Measurements from ENCODE around the gene PRODH2.
A peak's percentile ranks its signal among the peaks of the same experiment; 100 is the strongest.
"Not testable (repeated sequence)": the region's sequence is repeated elsewhere in the genome, so short reads cannot be mapped to it uniquely, and the experiment has no call there.

PRODH2 gene

DNA sequence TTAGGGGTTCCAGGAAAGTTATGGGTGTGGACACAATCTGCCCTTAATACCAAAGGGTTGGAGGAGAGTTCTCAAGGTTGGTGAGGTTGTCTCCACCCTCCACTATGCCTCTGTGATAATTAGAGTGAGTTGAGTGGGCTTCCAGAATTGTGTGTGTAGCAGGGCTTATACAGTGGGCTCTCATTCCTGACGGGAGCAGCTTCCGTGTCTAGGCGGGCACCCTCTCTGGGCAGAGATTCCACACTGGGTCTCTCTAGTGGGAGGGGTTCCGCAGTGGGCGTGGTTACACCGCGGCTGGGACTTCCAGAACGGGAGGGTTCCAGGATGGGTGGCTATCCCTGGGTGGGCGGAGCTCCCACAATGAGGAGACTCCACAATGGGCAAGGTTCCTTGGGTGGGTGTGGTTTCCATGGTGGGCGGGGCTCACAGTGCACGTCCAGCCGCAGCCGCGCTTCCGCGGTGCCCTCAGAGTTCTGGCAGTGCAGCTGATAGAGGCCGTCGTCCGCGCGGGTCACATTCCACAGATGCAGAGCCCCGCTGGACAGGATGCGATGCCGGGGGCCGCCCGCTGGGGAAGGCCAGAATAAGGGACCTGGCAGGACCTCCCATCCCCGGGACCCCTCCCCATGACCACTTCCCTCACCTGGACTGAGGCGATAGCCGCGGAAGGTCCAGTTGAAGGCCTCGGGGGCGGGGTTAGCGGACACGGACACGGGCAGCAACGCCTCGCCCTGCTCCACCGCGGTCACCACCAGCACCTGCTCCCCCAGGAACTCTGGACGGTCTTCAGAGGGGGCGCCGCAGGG is 31.2 kb upstream of the PRODH2 start:
- FAIRE-seq (no peak), DNase-seq (ENCODE audit: low spot score) (no peak)

DNA sequence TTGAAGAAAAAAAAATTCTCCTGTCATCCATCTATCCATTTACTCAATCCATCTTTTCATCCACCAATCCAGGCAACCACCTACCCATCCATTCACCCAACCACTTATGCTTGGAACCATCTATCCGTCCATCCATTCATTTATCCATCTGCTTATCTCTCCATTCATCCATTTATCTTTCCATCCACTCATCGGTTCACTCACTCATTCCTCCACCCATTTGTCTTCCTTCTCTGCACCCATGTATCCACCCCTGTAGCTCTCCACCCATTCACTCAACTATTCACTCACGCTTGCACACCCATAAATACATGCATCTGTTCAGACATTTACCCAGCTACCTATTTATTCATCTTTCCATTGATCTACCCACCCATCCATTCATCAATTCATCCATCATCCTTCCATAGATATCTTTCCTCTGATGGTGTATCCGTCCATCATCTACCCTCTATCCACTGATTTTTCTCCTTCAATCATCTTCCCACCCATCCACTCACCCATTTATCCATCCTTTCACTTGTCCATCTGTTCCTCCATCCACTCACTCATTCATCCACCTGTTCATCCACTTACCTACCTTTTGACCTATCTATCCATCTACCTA is 30.1 kb upstream of the PRODH2 start:
- peak; percentile 17 for FAIRE-seq
- DNase-seq (ENCODE audit: low spot score): no peak

DNA sequence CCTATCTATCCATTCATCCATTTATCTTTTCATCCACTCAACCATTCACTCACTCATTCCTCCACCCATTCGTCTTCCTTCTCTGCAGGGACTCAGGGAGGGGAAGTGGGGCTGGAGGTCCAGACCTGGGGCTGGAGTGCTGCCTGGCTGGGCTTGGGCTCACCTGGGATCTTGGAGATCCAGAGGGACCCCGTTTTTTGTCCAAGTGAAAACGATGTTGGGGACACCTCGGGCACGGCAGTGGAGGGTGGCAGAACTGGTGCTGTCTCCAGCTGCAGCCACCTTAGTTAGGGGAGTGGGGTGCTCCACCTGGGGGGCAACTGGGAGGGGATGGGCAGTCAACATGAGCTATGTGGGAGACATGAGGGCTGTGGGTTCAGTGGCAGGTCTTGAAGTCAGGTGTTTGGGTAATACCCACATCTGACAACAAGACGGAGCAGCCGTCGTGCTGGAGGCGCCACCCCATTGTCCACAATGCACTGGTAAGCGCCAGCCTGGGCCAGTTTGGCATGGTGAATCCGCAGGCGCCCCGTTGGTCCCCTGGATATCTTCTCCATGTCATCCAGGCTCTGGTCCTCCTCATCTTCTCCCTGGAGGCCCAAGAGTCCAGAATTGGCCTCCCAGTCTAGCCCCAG is 29.4 kb upstream of the PRODH2 start:
- FAIRE-seq: no peak

DNA sequence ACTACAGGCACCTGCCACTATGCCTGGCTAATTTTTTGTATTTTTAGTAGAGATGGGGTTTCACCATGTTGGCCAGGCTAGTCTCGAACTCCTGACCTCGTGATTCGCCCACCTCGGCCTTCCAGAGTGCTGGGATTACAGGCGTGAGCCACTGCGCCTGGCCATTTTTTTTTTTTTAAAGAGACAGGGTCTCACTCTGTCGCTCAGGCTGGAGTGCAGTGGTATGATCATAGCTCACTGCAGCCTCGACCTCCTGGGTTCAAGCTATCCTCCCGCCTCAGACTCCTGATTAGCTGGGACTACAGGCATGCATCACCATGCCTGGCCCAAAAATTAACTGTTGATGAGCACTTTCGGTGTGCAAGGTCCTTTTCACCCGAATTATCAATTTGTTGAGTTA is 23.5 kb upstream of the PRODH2 start:
- not testable (repeated sequence) for DNase-seq (ENCODE audit: low spot score); FAIRE-seq

More for the DNA sequence above, 29.4 kb upstream of the PRODH2 start:
- no peak for DNase-seq (ENCODE audit: low spot score)

DNA sequence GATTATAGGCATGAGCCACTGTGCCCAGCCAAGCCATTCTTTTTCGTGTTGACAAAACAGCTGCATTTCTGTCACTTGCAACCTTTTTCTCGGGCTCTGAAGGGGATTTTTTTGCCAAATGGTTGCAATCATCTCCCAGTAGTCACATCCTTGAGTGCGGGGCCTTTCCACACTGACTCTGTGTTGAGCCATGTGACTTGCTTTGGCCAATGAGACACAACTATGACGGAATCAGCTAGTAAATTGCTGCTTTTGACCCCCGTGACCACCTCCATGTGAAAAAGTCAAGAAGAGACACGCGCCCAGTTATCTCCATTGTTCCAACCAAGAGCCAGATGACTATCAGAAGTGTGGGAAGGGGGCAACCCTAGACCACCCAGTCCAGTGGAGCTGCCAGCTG is 21.3 kb upstream of the PRODH2 start:
- no peak for DNase-seq (ENCODE audit: low spot score)
- FAIRE-seq: no peak

DNA sequence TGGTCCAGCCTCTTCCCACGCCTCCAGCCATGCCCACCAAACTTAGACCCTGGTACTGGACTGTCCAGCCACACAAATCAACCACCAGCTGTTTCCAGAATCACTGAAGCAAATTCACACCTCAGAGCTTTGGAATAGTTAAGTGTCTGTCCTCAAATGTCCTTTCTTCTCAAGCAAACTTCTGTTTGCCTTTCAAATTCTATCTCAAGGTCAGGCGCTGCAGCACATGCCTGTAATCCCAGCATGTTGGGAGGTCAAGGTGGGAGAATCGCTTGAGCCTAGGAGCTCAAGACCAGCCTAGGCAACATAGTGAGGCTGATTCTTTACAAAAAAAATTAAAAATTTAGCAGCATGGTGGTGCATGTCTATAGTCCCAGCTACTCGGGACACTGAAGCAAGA is 19.4 kb upstream of the PRODH2 start:
- no peak for FAIRE-seq
- no peak for DNase-seq (ENCODE audit: low spot score)

DNA sequence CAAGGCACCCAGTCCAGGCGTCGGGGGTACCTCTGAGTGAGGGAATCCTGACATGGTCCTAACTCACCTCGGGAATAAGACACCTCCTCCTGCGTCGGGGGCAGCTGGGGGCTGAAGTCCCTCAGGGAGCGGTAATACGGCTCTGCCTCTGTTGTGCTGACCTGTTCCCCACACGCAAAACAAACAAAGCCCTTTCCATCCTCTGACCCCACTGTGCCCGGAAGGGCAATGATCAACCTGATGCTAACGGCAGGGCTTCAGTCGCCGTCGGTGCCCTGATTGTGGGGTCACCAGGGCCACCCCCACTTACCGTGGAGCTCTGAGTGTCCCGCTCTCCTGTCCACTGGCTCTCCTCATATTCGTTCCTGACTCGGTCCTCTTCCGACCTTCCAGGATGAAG is 18.3 kb upstream of the PRODH2 start:
- DNase-seq (ENCODE audit: low spot score) (no peak), FAIRE-seq (no peak)

DNA sequence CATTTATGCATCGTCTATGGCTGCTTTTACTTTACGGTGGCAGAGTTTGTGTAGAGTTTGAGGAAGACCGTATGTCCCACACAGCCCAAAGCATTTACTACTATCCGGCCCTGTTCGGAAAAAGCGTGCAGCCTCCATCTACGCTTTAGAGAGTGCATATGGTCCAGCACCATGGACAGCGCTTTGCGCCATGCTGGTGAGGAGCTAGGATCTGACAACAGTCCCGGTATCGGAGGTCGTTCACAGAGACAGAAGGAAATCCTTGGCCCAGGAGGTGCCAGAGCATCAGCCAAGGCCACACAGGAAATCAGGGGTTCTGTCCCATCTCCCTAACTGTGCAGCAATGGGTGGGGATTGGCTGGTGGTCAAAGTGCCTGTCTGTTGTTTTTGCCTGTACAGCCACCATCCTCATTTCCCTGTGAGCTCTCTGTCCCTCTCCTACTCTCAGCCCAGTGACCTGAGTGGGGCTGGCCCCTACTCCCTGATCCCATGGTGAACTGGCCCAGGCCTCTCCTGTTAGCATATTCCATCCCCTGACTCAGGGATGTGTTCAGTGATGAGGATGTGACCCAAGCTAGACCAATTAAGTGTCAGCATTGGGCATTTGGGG is 16.2 kb upstream of the PRODH2 start:
- peak; percentile 65 for FAIRE-seq
- peak; percentile 78 for DNase-seq (ENCODE audit: low spot score)

DNA sequence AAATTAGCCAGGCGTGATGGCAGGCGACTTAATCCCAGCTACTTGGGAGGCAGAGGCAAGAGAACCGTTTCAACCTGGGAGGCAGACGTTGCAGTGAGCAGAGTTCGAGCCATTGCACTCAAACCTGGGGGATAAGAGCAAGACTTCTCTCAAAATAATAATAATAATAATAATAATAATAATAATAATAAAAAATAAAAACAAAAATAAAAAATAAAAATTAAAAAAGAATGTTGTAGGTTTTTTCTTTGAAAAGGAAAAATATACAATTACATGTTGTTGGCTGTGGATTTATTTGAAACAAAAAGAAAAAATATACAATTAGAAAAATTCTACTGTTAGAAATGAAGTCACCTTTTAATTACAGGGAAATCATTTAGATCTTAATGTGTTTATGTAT is 11.5 kb upstream of the PRODH2 start:
- no peak for FAIRE-seq
- DNase-seq (ENCODE audit: low spot score): no peak

DNA sequence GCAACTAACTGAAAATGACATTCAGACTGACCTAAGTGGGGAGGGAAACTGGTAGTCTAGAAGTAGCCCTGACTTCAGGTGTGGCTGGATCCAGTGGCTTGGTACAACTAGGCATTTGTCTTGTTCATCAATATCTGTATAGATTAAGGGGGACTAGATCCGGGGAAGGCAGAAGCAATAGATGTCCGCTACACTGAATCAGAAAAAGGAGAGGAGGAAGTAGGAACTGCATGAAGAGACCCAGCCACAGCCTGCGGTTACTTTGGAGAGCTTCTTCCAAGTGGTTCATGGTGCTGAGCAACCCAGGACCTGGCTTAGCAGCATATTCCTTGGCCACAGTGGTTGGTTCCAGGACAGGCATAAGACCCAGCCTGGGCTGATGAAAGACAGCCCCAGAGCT is 9.9 kb upstream of the PRODH2 start:
- DNase-seq (ENCODE audit: low spot score) (peak; percentile 41), FAIRE-seq (no peak)

DNA sequence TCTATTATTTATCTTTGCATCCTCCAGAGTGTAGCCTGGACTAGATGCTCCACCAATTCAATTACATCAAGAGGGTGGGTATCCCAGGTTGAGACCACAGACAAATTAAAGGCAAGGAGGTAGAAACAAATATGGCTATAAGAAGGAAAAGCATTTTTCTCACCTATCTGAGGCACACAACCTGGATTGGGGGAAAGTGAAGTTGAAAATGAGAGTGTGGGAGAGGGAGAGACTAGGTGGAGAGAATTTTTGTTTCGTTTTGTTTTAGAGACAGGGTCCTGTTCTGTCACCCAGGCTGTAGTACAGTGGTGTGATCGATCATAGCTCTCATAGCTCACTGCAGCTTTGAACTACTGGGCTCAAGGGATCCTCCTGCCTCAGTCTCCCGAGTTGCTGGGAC is 5.8 kb upstream of the PRODH2 start:
- FAIRE-seq (no peak), DNase-seq (ENCODE audit: low spot score) (no peak)

DNA sequence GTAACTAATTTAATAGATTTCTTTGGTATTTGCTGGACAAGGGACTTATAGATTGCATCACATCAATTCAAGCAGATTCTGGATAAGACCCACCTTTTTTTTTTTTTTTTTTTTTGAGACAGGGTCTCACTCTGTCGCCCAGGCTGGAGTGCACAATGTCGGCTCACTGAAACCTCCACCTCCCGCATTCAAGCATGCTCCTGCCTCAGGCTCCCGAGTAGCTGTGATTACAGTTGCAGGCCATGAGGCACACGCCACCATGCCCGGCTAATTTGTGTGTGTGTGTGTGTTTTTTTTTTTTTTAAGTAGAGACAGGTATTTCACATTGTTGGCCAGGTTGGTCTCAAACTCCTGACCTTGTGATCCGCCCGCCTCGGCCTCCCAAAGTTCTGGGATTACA is 4.2 kb upstream of the PRODH2 start:
- DNase-seq (ENCODE audit: low spot score) (no peak), FAIRE-seq (no peak)

DNA sequence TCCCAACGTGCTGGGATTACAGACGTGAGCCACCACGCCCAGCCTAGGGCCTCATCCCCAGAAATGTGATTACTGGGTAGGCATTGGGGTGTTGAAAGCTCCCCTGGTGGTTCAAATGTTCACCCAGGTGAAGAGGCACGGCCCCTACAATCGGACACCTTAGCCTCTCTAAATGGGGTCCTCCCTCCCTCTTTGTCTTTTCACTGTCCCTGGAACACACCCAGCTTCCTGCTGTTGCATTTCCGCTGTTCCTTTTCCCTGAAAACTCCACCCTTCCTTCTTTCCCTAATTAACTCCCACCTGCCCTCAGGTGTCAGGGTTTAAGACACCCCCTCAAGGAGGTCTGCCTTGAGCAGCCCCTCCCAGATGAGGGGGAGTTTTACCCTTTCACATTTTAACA is 3.6 kb upstream of the PRODH2 start:
- no peak for FAIRE-seq
- no peak for DNase-seq (ENCODE audit: low spot score)

DNA sequence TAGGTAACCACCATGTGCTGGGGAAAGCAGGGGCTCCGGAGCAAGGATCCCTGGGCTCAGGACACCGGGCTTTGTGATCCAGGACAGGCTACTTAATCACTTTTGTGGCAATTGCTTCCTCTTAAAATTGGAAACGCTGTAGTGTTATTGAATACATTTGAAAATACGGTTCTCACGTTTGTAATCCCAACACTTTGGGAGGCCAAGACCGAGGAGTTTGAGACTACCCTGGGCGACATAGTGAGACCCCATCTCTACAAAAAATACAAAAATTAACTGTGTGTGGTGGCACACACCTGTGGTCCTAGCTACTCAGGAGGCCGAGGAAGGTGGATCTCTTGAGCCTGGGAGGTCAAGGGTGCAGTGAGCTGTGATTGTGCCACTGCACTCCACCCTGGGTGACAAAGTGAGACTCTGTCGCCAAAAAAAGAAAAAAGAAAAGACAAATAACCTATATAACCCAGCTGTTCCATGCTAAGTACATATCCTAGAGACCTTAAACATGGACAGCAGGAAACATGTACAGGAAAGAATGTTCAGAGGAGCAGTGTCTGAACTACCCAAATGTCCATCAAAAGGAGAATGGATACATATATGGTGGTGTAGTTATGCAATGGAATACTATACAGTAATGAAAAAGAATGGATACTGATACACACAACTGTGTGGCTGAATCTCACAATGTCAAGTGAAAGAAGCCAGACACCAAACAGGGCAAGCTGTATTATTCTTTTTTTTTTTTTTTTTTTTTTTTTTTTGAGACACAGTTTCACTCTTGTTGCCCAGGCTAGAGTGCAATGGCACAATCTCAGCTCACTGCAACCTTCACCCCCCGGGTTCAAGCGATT is 622 bp upstream of the PRODH2 start:
- no peak for DNase-seq (ENCODE audit: low spot score)
- FAIRE-seq: no peak

DNA sequence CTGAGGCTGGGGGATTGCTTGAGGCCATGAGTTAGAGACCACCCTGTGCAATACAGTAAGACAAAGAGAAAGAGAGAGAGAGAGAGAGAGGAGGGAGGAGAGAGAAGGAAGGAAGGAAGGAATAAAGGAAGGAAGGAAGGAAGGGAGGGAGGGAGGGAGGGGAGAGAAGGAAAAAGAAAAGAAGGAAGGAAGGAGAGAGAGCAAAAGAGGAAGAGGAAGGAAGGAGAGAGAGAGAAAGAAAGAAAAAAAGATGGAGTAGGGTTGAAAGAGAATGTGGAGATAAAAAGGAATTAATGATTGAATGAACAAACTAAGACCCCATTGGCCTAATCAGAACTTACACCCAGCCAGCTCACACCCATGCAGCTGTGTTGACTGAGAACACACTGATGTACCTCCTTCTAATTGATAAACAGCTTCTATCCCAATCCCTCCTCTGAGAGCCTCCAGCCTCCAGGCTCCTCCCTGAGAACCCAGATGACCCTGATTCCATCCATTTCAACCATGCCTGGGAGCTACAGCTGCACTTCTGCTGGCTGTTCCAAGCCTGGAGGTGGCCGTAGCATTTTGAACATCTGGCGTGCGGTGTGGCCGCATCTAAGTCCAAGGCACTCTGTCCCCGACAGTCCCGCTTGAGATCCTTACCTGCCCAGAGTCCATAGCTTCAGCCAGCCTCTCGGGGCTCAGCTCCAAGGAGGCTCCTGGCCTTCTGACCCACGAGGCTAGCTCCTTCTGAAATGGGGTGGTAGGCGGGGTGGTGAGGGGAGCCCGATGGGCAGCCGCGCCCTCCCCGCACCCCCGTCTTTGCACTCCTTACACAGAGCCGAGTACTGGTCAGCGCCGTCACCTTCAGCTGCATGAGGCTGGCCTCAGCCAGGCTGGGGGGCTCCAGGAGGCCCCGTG is 1.1 kb downstream of the PRODH2 start:
- DNase-seq (ENCODE audit: low spot score) (no peak), FAIRE-seq (no peak)

DNA sequence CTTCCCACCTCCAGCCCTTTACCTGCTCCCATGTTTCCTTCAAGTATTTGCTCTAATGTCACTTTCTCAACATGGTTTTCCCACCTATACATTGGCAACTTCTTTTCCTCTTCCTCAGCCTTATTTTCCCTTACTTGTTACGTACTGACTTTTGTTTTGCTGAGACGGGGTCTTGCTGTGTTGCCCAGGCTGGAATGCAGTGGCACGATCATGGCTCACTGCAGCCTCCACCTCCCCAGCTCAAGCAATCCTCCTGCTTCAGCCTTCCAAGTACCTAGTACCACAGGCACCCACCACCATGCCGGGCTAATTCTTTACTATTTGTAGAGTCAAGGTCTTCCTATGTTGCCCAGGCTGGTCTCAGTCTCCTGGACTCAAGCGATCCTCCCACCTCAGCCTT is 5.0 kb downstream of the PRODH2 start:
- no peak for DNase-seq (ENCODE audit: low spot score)

DNA sequence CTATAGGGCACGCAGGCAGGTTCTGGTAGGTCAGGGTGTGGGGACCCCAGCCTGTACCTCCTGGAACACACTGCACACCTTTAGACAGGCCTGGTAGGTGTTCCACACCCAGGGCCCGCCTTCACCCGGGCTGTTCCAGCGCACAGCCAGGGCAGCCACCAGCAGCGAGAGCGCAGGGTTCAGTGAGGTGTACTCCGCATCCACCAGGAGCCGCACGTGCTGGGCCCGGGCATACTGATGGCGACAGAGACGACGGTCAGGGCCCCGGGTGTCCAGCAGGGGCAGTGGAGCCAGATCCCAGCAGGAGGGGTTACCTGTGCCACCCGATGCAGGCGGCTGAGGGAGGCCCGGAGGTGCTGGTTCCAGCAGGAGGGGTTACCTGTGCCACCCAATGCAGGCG is 6.0 kb downstream of the PRODH2 start:
- DNase-seq (ENCODE audit: low spot score): no peak
- FAIRE-seq: no peak

More for the DNA sequence above, 5.0 kb downstream of the PRODH2 start:
- no peak for FAIRE-seq

DNA sequence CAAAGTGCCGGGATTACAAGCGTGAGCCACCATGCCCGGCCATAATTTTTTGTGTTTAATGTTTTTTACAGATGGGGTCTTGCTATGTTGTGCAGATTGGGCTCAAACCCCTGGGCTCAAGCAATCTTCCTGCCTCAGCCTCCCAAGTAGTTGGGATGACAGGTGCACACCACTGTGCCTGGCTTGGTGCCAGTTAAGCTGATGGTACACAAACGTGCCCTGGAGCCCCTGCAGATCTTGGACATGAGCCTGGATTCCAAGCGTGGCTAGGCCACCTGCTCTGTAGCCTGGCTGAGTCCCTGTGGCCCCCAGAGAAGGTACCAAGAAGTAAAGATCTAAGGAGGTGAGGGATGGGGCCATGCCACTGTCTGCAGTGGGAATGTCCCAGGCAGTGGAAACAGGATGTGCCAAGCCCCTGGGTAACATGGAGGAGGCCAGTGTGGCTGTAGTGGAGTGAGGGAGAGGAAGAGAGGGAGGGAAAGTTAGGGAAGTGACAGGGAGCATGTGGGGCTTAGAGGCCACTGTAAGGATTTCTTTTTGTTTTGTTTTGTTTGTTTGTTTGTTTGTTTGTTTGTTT is 7.0 kb downstream of the PRODH2 start:
- no peak for DNase-seq (ENCODE audit: low spot score)

DNA sequence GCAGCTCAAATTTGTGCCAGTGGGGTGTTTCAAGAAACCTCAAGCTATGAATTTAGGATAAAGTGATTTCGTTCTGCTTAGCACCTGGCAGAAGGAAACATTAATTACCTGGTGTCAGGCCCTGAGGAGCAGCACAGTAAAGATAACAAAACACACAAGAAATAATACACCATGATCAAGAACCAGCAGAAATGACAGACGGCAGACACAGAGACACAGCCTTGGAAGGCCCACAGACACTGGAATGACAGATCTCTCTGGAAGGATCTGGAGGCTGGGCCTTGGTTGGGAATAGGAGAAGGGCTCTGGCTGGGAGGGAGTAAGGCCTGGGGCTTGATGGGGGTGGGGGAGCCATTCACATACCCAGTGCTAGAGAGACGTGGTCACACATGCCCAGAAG is 10.8 kb downstream of the PRODH2 start:
- FAIRE-seq (no peak), DNase-seq (ENCODE audit: low spot score) (no peak)

More for the DNA sequence above, 7.0 kb downstream of the PRODH2 start:
- FAIRE-seq: no peak

DNA sequence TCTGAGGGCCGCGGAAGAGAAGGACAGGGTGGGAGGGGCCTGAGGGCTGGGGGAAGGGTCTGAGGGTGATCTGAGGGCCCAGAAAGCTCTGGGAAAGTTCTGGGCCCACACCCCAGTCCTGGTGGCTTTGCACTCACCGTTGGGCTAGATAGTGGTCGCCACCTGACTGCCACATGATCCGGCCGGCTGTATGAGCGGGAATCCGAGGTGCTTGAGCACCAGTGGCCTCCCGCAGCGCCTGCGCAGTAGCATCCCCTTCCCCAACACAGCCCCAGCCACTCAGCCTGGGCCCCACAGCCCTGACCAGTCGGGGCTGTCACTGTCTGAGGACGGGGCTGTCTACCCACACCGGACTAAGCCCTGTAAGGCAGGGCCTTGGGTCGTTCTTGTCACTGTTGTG is 15.0 kb downstream of the PRODH2 start:
- DNase-seq (ENCODE audit: low spot score) (no peak), FAIRE-seq (no peak)
